OCI-LY3 (cell line): Measurements from ENCODE around the gene INSC.

Source experiments
- H2AFZ ChIP-seq: fragments of 200-600, 300-600 bp; shearing (Covaris generic); 2 replicates; pipeline ENCODE4 v1.6.0; 2014; ENCODE audit warnings: antibody characterized with exemption, low read depth, low read length
- H3K27ac ChIP-seq: fragments of 200-600, 300-600 bp; sonication (generic); 2 replicates; pipeline ENCODE4 v1.5.1; 2014; ENCODE audit warnings: mild to moderate bottlenecking, low read length, moderate library complexity, mixed read lengths
- H3K27me3 ChIP-seq: fragments of 200-600, 300-600 bp; sonication (generic); 2 replicates; pipeline ENCODE4 v1.6.1; 2014; ENCODE audit warnings: low read depth, low read length, mixed read lengths
- H3K36me3 ChIP-seq: fragments of 200-600, 300-600 bp; sonication (generic); replicated peaks from 2 replicates; pipeline ENCODE3; 2014; ENCODE audit warnings: low read depth, low read length, mixed read lengths
- H3K4me1 ChIP-seq: fragments of 300-600, 200-600 bp; sonication (generic); 2 replicates; pipeline ENCODE4 v1.6.1; 2014; ENCODE audit warnings: low read length, mixed read lengths
- H3K4me2 ChIP-seq: fragments of 200-600, 300-600 bp; sonication (generic); 2 replicates; pipeline ENCODE4 v1.6.1; 2014; ENCODE audit warnings: low read length, mixed read lengths
- H3K4me3 ChIP-seq: fragments of 300-600, 200-600 bp; sonication (generic); 2 replicates; pipeline ENCODE4 v1.5.1; 2014; ENCODE audit warnings: antibody characterized with exemption, mild to moderate bottlenecking, low read length, moderate library complexity
- H3K79me2 ChIP-seq: fragments of 300-600, 200-600 bp; shearing (Covaris generic); 2 replicates; pipeline ENCODE4 v1.6.1; 2014; ENCODE audit warnings: mild to moderate bottlenecking, low read length, mixed read lengths
- H3K9ac ChIP-seq: fragments of 300-600, 200-600 bp; shearing (Covaris generic); 2 replicates; pipeline ENCODE4 v1.6.0; 2014; ENCODE audit warnings: mild to moderate bottlenecking, low read length, moderate library complexity
- H3K9me3 ChIP-seq: fragments of 200-600, 300-600 bp; shearing (Covaris generic); 2 replicates; pipeline ENCODE4 v1.6.1; 2014; ENCODE audit warnings: low read length, mixed read lengths; ENCODE audit not compliant: insufficient read depth
- H4K20me1 ChIP-seq: fragments of 200-600, 300-600 bp; sonication (generic); 2 replicates; pipeline ENCODE4 v1.6.1; 2016; ENCODE audit warnings: low read length, mixed read lengths; ENCODE audit not compliant: insufficient read depth
- EZH2phosphoT487 ChIP-seq: fragments of 200-600 bp; shearing (Covaris generic); IDR thresholded peaks from 2 replicates; pipeline ENCODE4 v1.6.1; 2018; ENCODE audit warnings: antibody characterized with exemption, mixed run types, low read depth
- TF ChIP-seq, protein P1 (sequence below): fragments of 200-600, 300-600 bp; sonication (generic); IDR thresholded peaks from 2 replicates; pipeline ENCODE4 v1.5.1; 2014; ENCODE audit warnings: antibody characterized with exemption, low read length, low read depth

The INSC gene

DNA sequence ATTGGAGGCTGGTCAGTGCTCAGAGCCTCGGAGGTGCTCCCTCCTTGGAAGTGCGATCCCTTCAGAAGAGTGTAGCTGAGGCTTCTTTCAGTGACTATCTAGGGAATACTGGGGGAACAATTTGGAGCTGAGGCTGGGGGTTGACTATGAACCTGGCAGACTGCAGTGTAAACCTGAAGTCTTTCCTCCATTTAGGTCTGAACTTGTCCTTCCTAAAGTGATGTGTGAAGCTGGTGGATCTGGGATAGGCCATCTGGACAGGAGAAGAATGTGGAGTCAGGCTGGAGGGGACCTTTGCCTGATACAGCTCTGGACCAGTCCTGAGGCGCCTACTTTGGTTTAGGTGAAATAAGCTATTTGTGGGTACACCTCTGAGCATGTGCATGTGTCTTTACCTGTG lies 3.5 kb upstream of the INSC start:
- no peak overlapping the region for H2AFZ ChIP-seq
- H3K4me3 ChIP-seq, result no peak overlapping the region
- H3K4me2 ChIP-seq, result no peak overlapping the region
- peaks cover 3% of the 10 kb centered on the region; the same call in 1 of the 2 replicates for H3K27me3 ChIP-seq
- H3K79me2 ChIP-seq, result no peaks in the 10 kb centered on the region
- H4K20me1 ChIP-seq, result no peaks in the 10 kb centered on the region
- no peak overlapping the region for H3K9ac ChIP-seq
- H3K27ac ChIP-seq, result no peak overlapping the region
- H3K36me3 ChIP-seq, result no peaks in the 10 kb centered on the region
- no peaks in the 10 kb centered on the region for H3K9me3 ChIP-seq
- TF ChIP-seq EZH2phosphoT487, result no peak
- TF ChIP-seq, protein P1, sequence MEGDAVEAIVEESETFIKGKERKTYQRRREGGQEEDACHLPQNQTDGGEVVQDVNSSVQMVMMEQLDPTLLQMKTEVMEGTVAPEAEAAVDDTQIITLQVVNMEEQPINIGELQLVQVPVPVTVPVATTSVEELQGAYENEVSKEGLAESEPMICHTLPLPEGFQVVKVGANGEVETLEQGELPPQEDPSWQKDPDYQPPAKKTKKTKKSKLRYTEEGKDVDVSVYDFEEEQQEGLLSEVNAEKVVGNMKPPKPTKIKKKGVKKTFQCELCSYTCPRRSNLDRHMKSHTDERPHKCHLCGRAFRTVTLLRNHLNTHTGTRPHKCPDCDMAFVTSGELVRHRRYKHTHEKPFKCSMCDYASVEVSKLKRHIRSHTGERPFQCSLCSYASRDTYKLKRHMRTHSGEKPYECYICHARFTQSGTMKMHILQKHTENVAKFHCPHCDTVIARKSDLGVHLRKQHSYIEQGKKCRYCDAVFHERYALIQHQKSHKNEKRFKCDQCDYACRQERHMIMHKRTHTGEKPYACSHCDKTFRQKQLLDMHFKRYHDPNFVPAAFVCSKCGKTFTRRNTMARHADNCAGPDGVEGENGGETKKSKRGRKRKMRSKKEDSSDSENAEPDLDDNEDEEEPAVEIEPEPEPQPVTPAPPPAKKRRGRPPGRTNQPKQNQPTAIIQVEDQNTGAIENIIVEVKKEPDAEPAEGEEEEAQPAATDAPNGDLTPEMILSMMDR, result no peak
- peaks cover 25% of the 10 kb centered on the region for H3K4me1 ChIP-seq

DNA sequence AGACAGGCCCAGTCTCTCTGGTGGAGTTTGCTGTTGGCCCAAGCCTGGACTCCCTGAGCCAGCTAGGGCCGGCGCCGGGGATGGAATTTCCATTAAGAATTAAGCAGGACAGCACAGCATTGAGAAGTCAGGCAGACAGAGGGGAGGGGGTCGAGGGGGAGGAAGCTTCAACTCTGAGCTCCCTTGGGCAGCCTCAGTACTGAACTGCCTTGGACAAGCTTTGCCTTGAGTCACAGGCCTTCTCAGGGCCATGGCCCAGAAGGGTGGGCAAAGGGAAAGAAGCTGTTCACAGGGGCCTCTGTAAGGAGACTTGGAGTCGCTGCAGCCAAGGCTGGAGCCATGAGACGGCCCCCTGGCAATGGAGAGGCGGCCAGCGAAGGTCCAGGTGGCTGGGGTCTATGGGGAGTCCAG lies 2.6 kb upstream of the INSC start:
- Histone ChIP-seq H3K9me3 (no peaks in the 10 kb centered on the region), H3K79me2 (no peaks in the 10 kb centered on the region), H4K20me1 (no peaks in the 10 kb centered on the region), H3K4me2 (no peak overlapping the region), H3K4me3 (no peak overlapping the region), H2AFZ (no peak overlapping the region), H3K27me3 (peaks cover 5% of the 10 kb centered on the region; the same call in 1 of the 2 replicates), H3K27ac (no peak overlapping the region), H3K36me3 (no peaks in the 10 kb centered on the region), H3K4me1 (peaks cover 25% of the 10 kb centered on the region), H3K9ac (no peak overlapping the region)
- TF ChIP-seq, protein P1, result no peak

DNA sequence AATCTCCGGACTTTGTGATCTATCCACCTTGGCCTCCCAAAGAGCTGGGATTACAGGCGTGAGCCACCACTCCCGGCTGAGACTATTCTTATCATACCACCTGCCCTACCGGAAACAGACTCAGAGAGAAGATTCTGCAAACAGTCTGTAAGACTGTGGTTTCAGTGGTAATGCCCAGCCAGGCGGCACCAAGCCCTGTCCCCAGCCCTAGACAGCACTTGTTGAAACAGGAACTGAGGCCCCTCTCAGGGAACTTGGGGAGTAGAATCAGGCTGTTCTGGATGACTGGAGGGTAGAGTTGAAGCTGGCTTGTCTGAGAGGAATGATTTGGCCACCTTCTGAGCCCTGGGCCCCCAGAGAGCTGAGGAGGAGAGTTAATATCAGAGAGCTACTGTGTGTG lies 1.3 kb upstream of the INSC start:
- H2AFZ ChIP-seq, result no peak overlapping the region
- H3K4me3 ChIP-seq, result peak overlapping the region; percentile 11; the same call in 1 of the 2 replicates
- H3K27me3 ChIP-seq, result peaks cover 5% of the 10 kb centered on the region; the same call in 1 of the 2 replicates
- no peak overlapping the region for H3K9ac ChIP-seq
- peak overlapping the region; percentile 39 for H3K4me2 ChIP-seq
- H3K36me3 ChIP-seq, result no peaks in the 10 kb centered on the region
- H3K4me1 ChIP-seq, result peaks cover 16% of the 10 kb centered on the region
- no peak overlapping the region for H3K27ac ChIP-seq
- H3K79me2 ChIP-seq, result no peaks in the 10 kb centered on the region
- H3K9me3 ChIP-seq, result no peaks in the 10 kb centered on the region
- no peaks in the 10 kb centered on the region for H4K20me1 ChIP-seq
- no peak for TF ChIP-seq EZH2phosphoT487
- TF ChIP-seq, protein P1, result no peak

DNA sequence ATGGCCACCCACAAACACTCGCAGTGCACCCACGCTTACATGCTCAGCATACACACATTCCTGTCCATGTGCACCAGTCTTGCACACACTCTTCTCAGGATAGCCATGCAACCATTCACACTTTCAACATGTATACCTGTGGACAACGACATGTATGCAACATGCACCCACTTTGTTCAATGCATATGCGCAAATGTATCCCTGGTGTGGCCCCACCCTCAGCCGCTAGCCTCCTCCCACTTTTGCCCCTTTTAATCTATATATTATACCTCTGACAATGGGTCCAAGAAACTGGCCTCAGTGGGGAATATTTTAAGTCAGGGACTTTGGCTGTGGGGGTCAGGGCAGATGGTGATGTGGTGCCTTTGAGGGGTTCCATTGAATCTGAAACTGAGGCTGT lies 963 bp downstream of the INSC start:
- H3K4me1 ChIP-seq, result peaks cover 13% of the 10 kb centered on the region
- H3K27me3 ChIP-seq, result peaks cover 5% of the 10 kb centered on the region; the same call in 1 of the 2 replicates
- no peaks in the 10 kb centered on the region for H4K20me1 ChIP-seq

More for the DNA sequence above, 963 bp downstream of the INSC start:
- TF ChIP-seq EZH2phosphoT487, result no peak
- TF ChIP-seq, protein P1, result no peak
- Histone ChIP-seq H2AFZ (no peak overlapping the region), H3K36me3 (no peaks in the 10 kb centered on the region), H3K9me3 (no peaks in the 10 kb centered on the region), H3K79me2 (no peaks in the 10 kb centered on the region), H3K9ac (no peak overlapping the region), H3K4me3 (no peak overlapping the region), H3K27ac (no peak overlapping the region), H3K4me2 (no peak overlapping the region)
